Dedifferentiated amniotic fluid mesenchymal stem cell (primary cell): ENCODE measurements around the gene KRABD2.
A peak's percentile ranks its signal among the peaks of the same experiment; 100 is the strongest.
"Not testable (repeated sequence)": the region's sequence is repeated elsewhere in the genome, so short reads cannot be mapped to it uniquely, and the experiment has no call there.

ENCODE experiments used
- DNase-seq: peaks from one replicate; pipeline ENCODE4 v3.0.0-alpha.2; 2016; ENCODE audit errors: extremely low spot score

The KRABD2 gene

DNA sequence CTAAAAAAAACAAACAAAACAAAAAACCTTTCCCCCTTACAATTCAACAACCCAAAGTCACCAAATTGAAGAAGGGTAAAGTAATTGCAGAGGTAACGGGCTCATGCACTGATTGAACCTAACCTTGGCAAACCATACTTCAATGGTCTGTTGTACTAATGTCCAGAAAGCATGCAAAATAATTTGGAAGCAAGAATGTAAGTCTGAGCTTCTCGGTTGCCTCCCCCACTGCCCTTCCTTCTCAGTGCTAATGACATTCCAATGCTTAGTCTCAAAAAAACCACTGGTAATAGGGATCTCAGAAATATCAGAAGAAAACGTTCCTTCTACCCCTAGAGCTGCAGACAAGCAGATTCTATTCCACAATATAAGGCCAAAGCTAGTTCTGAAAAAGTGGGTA lies 15.8 kb downstream of the KRABD2 start:
- DNase-seq = no peak

DNA sequence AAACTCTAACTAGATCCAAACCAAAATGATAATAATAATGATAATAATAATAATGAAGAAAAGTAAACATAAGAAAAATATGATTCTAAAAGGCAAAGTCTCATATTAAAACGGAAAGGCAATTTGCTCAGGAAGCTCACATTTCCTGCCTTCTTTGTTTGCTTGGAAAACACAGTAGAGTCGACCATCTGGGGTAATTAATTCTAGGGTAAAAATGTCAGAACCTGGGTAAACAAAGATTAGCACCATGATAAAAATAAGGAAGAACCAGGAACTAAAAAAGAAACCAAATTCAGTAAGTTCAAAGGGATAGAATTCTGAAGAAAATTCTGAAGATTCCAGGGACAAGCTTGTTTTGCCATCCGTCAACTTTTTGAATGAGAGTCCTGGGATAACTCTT lies 16.2 kb downstream of the KRABD2 start:
- no peak for DNase-seq

DNA sequence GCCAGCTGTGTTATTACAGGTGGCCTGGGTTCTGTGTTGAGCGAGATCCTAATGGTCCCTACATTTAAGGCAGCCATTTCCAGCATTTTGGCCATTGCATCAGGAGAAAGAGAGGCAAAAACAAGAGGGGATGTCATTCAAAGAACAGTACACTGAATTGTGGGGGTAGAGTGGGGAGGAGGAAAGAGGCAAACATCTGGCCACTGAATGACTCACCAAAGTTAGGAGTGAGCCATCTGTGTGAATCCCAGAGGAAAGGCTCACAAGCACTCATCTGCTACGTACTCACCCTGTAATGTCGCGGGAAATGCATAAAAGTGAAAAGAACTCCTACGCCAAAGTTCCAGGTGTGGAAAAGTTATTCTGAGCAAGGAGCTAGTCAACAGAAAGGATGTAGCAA lies 16.7 kb downstream of the KRABD2 start:
- peak; percentile 63 for DNase-seq

DNA sequence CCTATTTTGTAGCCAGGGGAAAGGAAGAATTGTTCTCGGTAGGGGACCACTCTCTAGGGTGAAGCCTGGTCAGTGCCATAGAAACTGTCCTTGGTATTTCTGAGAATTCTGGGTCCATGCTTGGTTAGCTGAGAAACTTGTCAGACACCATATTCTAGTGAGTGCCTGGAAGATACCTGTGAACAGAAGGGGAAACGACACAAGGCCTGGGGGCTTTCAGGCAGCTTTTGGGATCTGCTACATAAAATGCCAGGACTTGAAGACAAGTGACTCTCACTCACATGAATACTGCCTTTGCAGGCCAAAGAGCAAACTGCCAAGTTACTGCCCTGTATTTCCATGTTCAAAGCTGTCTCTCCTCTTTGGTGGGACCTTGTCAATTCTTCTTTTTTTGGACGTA lies 18.6 kb downstream of the KRABD2 start:
- no peak for DNase-seq

DNA sequence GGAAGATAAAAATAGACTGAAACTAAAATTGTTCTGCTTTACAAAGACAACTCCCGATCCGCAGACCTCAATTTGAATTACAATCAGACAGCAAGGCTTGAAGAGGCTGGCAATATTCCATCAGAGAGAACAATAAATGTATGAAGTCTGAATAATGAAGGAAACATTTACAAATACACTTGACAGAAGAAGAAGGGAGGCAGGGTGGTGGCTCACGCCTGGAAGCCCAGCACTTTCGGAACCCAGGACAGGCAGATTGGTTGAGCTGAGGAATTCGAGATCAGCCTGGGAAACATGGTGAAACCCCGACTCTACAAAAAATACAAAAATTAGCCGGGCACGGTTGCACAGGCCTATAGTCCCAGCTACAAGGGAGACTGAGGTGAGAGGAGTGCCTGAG lies 22.3 kb downstream of the KRABD2 start:
- DNase-seq = no peak

DNA sequence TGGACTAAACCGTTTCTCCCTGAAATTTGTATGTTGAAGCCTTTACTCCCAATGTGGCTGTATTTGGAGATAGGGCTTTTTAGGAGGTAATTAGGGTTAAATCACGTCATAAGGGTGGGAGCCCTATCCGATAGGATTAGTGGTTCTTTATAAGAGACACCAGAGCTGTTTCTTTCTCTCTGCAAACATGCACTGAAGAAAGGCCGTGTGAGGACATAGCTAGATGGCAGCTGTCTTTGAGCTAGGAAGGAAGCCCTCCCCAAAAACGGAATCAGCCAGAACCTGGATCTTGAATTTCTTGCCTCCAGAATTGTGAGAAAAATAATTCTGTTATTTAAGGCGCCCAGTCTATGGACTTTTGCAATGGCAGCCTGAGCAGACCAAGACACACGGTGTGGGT lies 22.8 kb downstream of the KRABD2 start:
- DNase-seq = no peak

DNA sequence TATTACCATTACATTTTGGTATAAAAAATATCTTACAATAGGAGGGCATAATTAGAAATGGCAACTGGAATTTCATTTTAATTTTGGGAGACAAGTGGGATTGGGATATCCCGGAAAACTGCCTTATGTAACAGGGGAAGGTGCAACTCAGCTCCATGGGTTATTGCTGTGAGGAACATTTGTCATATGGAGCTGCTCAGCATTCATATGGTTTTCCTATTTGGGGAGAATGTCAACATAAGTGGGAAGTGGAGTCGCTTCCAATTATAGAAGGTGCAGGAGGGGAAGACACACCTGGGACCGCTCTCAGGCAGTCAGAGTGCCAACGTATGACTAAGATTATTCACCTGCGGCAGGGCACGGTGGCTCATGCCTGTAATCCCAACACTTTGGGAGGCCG lies 26.2 kb downstream of the KRABD2 start:
- no peak for DNase-seq

DNA sequence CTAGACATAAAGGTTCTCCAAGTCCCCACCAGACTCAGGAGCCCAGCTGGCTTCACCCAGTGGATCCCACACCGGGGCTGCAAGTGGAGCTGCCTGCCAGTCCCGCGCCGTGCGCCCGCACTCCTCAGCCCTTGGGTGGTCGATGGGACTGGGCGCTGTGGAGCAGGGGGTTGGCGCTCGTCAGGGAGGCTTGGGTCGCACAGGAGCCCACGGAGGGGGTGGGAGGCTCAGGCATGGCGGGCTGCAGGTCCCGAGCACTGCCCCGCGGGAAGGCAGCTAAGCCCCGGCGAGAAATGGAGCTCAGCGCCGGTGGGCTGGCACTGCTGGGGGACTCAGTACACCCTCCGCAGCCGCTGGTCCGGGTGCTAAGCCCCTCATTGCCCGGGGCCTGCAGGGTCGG lies 29.5 kb downstream of the KRABD2 start:
- DNase-seq = not testable (repeated sequence)

DNA sequence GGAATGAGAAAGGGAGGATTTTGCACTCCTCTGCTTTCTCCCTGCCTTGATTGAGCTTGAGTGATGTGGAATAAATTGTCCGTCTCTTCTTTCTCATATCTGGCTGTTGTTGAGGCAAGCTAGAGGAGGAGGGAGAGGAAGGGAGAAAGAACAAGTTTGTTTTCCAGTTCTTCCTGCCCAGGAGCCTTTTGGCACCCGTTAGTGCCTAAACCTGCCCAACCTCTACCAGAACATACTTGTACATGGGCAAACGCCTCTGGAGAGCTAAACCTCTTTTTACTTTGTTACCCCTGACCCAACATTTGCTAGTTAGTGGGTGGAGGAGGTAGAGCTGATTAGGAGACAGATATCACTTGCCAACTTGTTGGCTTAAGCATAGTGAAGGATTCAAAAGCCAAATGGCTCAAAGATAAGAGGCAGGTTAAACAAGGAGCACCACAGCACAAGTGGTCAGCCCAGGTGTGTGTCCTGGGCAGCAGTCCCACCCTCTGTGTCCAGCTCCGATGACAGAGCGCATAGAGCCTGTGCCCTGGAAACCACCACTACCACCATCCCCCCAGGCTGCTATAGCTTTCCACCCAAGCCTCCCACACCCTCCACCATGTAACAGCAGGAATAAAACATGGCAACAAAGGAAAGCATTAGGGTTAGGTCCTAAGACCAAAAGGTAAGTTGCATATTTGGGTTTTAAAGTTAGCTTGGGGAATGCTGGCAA lies 30.4 kb downstream of the KRABD2 start:
- DNase-seq = no peak

DNA sequence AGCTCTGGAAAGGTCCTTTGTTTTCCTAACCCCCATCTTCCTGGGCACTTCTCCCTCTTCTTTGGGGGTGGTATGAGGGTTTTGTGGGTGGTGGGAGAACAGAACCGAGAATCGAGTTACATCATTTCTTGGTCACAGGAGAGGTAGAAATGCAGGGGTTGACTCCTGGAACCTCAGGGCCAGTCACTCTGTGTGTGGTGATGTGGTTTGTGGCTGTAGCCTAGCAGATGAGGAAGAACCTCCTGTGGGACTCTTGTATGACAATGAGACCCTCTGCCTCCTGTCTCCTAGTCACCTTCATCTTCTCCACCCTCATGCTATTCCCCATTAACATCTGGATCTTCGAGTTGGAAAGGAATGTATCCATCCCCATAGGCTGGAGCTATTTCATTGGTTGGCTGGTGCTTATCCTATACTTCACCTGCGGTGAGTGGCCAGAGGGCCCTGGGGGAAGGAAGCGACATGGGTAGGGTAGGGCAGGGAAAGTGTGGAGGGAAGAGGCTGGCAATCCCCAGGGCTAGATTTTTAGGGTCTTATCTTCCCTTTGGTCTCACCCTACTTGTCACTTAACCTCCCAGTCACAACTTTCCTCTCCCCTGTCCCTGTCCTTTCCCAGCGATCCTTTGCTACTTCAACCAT lies 31.3 kb downstream of the KRABD2 start:
- no peak for DNase-seq

DNA sequence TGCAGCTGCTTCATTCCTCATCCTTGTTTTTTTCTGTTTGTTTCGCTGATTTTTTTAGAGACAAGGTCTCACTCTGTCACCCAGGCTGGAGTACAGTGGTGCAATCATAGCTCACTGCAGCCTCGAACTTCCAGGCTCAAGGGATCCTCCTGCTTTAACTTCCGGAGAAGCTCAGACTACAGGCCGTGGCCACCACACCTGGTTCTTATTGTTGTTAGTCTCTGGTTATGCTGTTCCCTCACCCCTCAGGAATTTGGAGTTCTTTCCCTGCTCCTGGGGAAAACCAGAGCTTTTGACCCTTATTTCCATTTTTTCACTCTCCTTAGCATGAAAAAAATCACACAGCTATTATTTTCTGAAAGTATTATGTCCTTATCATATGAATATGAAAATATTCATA lies 35.0 kb downstream of the KRABD2 start:
- no peak for DNase-seq

DNA sequence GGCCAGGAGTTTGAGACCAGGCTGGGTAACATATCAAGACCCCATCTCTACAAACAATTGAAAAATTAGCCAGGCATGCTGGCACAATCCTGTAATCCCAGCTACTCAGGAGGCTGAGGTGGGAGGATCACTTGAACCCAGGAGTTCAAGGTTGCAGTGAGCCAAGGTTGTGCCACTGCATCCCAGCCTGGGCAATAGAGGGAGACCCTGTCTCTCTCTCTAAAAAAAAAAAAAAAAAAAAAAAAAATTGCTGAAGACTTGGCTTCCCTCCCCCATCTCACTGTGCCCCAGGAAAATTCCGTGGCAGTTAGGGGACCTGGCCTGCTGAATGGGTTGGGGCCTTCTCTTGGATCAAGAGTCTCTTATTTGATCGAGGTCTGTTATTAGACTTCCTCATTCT lies 37.0 kb downstream of the KRABD2 start, which contains the start of gene ODF4:
ODF4 (plus strand) TSS at position 301 of the 400 bp plus-strand sequence. CDS start 212 bp downstream, outside the sequence.
- no peak for DNase-seq

DNA sequence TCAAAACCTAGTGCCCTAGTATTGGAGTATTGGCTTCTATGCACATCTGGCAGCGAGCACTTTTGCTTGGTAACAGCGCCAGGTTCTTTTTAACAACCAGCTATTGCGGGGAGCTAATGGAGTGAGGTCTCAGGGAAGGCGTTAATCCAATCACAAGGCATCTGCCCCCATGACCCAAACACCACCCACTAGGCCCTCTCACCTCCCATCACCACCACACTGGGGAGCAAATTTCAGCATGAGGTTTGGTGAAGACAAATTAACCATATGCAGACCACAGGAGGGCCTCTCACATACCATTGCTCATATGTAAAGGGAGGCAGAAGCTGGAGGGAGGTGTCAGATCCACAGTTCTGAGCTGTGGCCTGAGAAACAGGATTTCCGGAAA lies 37.8 kb downstream of the KRABD2 start:
- DNase-seq = no peak

DNA sequence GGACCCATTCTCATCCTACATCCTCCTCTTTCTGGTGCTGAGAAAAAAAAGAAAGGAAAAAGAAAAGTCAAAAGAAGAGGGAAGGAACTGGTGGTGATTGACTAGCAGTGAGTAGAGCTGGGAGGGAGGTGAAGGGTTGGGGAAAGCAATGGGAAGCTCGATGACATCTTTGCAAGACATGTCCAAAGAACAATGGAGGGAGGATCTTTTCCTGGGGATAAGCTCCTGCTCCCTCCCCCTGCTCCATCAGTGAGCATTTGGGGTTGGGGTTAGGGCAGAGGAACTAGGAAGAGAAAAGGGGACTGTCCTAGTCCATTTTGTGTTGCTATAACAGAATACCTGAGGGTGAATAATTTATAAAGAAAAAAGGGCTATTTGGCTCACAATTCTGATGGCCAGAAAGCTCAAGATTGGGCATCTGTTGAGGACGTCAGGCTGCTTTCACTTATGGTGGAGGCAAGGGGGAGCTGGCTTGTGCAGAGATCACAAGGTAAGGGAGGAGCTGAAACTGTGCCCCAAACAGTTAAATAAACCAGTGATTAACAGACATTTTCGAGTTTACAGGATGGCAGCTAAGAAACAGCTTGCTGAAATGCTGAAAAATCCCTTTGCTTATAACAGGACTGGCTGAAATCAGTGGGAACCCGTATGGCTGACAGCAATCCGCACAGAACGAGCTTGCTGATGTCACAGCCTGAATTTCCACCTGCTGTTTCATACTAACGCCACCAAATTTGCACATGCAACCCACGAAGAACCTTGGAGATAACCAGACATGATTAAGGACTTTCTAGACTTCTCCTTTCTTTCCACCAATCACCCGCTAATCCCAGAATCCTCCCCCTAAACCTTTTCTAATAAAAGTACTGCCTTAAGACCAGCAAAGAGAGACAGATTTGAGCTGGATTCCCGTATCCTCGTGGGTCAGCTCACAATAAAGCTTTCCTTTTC lies 38.4 kb downstream of the KRABD2 start:
- no peak for DNase-seq

DNA sequence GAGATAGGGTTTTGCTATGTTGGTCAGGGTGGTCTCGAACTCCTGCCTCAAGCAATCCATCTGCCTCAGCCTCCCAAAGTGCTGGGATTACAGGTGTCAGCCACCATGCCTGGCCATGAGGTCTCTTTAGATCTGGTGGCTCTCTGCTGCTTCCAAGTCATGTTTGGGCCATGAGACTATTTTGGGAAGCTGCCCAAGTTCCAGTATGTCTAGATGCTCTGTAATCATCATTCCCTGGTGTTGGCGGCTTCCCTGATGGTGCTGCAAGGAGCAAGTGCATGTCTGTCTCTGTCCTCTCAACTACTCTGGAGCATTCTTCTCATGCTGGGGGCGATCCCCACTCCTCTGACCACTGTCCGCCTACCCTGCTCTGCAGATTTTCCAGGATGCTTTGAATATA lies 43.2 kb downstream of the KRABD2 start:
- DNase-seq = no peak

DNA sequence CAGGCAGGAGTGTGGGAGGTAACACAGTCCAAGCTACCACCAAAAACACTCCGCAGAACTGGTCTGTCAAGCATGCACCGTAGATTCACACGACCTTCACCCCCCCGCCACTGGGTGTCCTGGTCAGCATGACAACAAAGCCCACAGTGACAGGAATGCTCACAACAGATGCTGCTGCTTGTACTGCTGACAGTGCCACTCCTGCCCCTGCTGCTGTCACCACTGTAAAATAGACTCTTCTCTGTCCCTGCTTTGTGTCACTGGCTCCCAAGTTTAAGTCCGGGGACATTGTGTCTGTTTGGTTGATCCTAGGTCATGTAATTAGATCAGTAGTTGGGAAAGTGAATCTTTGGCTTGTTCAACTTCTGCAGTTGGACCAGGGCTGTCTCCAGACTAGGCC lies 43.8 kb downstream of the KRABD2 start:
- DNase-seq = no peak

DNA sequence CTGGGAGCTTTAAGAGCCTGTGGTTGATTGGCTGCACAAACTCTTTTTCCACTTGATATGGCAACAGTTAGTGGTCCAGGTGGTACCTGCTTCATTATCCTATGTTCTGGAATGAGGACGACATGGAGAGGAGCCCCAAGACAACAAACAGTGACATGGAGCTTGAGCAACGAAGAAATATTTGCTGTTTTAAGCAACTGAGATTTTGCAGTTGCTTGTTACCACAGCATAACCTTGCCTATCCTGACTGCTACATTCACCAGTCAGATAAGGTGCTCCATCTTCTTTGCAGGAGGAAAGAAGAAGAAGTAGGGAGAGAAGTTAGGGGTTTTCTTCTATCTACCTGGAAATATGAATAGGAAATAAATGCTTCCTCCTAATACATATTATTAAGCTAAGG lies 44.4 kb downstream of the KRABD2 start:
- no peak for DNase-seq

DNA sequence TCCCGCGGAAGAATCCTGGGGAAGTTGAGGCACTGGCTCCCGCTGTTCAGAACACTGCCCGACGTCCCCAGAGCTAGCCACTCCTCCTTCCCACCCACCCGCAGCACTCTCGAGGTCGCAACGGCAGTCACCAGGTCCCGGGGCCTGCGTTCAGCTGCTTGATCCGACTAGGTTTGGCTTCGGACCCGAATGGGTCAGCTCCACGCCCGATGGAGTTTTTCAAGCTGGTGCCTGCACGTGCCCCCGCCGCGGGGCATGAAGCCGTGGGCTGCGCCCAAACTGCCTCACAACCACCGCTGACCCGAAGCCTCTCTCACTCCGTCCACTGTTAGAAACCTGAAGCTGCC lies 49.2 kb downstream of the KRABD2 start:
- DNase-seq = no peak
